WERI-Rb-1 (cell line): ENCODE data around the gene ECD.
"Not testable (repeated sequence)": the region's sequence is repeated elsewhere in the genome, so short reads cannot be mapped to it uniquely, and the experiment has no call there.

Experiments used
- DNase-seq: peaks from one replicate; pipeline ENCODE4 v3.0.0-alpha.2; 2020
- H3K27ac ChIP-seq: fragments of 250-450 bp; sonication (Bioruptor Pico); 2 replicates; pipeline ENCODE4 v1.5.1; 2020; ENCODE audit warnings: mild to moderate bottlenecking, moderate library complexity
- H3K27me3 ChIP-seq: fragments of 250-450 bp; sonication (Bioruptor Pico); 2 replicates; pipeline ENCODE4 v1.5.1; 2021; ENCODE audit warnings: mild to moderate bottlenecking, low read depth, moderate library complexity; ENCODE audit not compliant: insufficient read depth, severe bottlenecking
- H3K36me3 ChIP-seq: fragments of 250-450 bp; sonication (Bioruptor Pico); 2 replicates; pipeline ENCODE4 v1.5.1; 2020; ENCODE audit warnings: mild to moderate bottlenecking, moderate library complexity
- H3K4me3 ChIP-seq: 2 replicates; pipeline ENCODE4 v1.5.1; 2011; ENCODE audit warnings: low read depth, mild to moderate bottlenecking, control low read depth, low read length
- H3K9me3 ChIP-seq: fragments of 250-450 bp; sonication (Bioruptor Pico); 2 replicates; pipeline ENCODE4 v1.5.1; 2021; ENCODE audit warnings: mild to moderate bottlenecking, moderate library complexity; ENCODE audit not compliant: severe bottlenecking
- CTCF ChIP-seq: IDR thresholded peaks from 2 replicates; pipeline ENCODE4 v1.5.1; 2011; ENCODE audit warnings: low read depth, mild to moderate bottlenecking, control low read depth, inconsistent platforms, low read length

Gene ECD

GRCh38 chr10:73119457-73119856 is 48.4 kb downstream of the ECD start:
- no peaks in the 10 kb centered on the region for H3K9me3 ChIP-seq
- no peak for TF ChIP-seq CTCF
- H3K27ac ChIP-seq, result no peak overlapping the region

GRCh38 chr10:73117976-73118743 is 49.6 kb downstream of the ECD start:
- H3K9me3 ChIP-seq, result no peaks in the 10 kb centered on the region
- no peak for DNase-seq
- no peak overlapping the region for H3K4me3 ChIP-seq
- no peak for TF ChIP-seq CTCF
- no peaks in the 10 kb centered on the region for H3K27me3 ChIP-seq
- H3K36me3 ChIP-seq, result no peaks in the 10 kb centered on the region
- H3K27ac ChIP-seq, result no peak overlapping the region

More at GRCh38 chr10:73119457-73119856, 48.4 kb downstream of the ECD start:
- no peak overlapping the region for H3K4me3 ChIP-seq
- H3K27me3 ChIP-seq, result no peaks in the 10 kb centered on the region
- DNase-seq, result no peak
- no peaks in the 10 kb centered on the region for H3K36me3 ChIP-seq

- peaks cover 3% of the 10 kb centered on the region for H3K36me3 ChIP-seq
- no peak overlapping the region for H3K27ac ChIP-seq
- H3K9me3 ChIP-seq, result no peaks in the 10 kb centered on the region
- no peak overlapping the region for H3K4me3 ChIP-seq
- no peaks in the 10 kb centered on the region for H3K27me3 ChIP-seq
- no peak for TF ChIP-seq CTCF
- no peak for DNase-seq
Observed at GRCh38 chr10:73116017-73116416, 51.8 kb downstream of the ECD start.

GRCh38 chr10:73113551-73113950 is 54.3 kb downstream of the ECD start:
- Histone ChIP-seq H3K9me3 (peaks cover 3% of the 10 kb centered on the region), H3K27me3 (no peaks in the 10 kb centered on the region), H3K36me3 (peaks cover 15% of the 10 kb centered on the region), H3K4me3 (no peak overlapping the region), H3K27ac (no peak overlapping the region)
- no peak for DNase-seq
- TF ChIP-seq CTCF, result no peak

GRCh38 chr10:73112032-73112431 is 55.8 kb downstream of the ECD start:
- not testable (repeated sequence) for H3K27me3 ChIP-seq, H3K27ac ChIP-seq, H3K4me3 ChIP-seq, DNase-seq, H3K9me3 ChIP-seq
- H3K36me3 ChIP-seq, result peaks cover 17% of the 10 kb centered on the region

- peaks cover 17% of the 10 kb centered on the region for H3K36me3 ChIP-seq
- TF ChIP-seq CTCF, result no peak
- no peak within 1 kb of the TSS for H3K27ac ChIP-seq
- no peaks in the 10 kb centered on the region for H3K27me3 ChIP-seq
- peaks cover 3% of the 10 kb centered on the region for H3K9me3 ChIP-seq
- DNase-seq, result no peak
- no peak within 1 kb of the TSS for H3K4me3 ChIP-seq
Observed at GRCh38 chr10:73110345-73110849, 57.4 kb downstream of the ECD start, which contains the start of gene NUDT13. NUDT13 (plus strand) TSS chr10:73110455; CDS start chr10:73114366, 3,911 bp downstream.

GRCh38 chr10:73109248-73109652 is 58.6 kb downstream of the ECD start:
- not testable (repeated sequence) for DNase-seq

More at GRCh38 chr10:73109248-73109652, 58.6 kb downstream of the ECD start:
- H3K4me3 ChIP-seq, H3K27ac ChIP-seq, H3K9me3 ChIP-seq, H3K27me3 ChIP-seq: not testable (repeated sequence)
- peaks cover 17% of the 10 kb centered on the region for H3K36me3 ChIP-seq
